IMR-90 (cell line): ENCODE results near the gene TMCC1. TPM values are rescaled to one million over a fixed set of nuclear protein-coding genes. Genes with fewer than 3 reads are reported as not detected.

ENCODE experiments used
- microRNA-seq, 2 experiments: library from miRNA; stranded (forward) in 1 of 2; unstranded in 1 of 2; fragments of 10-50 nt in 1 of 2; fragments of <30 nt in 1 of 2; gene quantifications in 1 of 2; microRNA quantifications in 1 of 2; one replicate each; pipeline versions ENCODE3 to v1.1.0; 2013 to 2020; ENCODE audit not compliant: insufficient read depth in 1 of 2, insufficient read length in 1 of 2, unreplicated experiment in 1 of 2
- polyA plus RNA-seq, 3 experiments: library from polyadenylated mRNA; depleted of rRNA; stranded (reverse); fragments of >200 nt; gene quantifications; 2 replicates each; pipeline ENCODE4 v1.2.3, GENCODE V29; 2012; ENCODE audit warnings: low replicate concordance in 1 of 3
- small RNA-seq, 5 experiments: library from RNA; depleted of rRNA; stranded (forward); fragments of <200 nt; gene quantifications; one replicate each; pipeline ENCODE3, GENCODE V24; 2012
- total RNA-seq: library from RNA; depleted of rRNA; stranded (reverse); fragments of >200 nt; gene quantifications from 2 replicates; pipeline ENCODE4 v1.2.3, GENCODE V29; 2012; rRNA removed

The TMCC1 gene
- total and polyA plus RNA-seq, 2 of the 4 experiments (the other 2 are of a cell fraction), result 5.0 to 7.3 TPM

Small RNAs within 50 kb of the gene (microRNA-seq; reads per million reads assigned to microRNA genes)
- not detected for gene RF00026 (ENCODE audit: insufficient read depth, insufficient read length)
- not detected for gene RNY3P13 (ENCODE audit: insufficient read depth, insufficient read length)

Small RNAs within 50 kb of the gene (small RNA-seq; reads per million reads assigned to genes)
- 0 reads per million in 5 experiments for gene RF00026
- 0 reads per million in 5 experiments for gene RNY3P13

Other genes starting within 250 kb of the TMCC1 start
- gene TRH, start 81.0 kb upstream of the TMCC1 start, total RNA-seq, result not detected in 2 replicates
- gene TRH, start 81.0 kb upstream of the TMCC1 start, polyA plus RNA-seq (2012; rRNA removed), result not detected in 2 replicates
- gene ALG1L2, start 188.1 kb upstream of the TMCC1 start, total RNA-seq, result not detected in 2 replicates
- not detected in 2 replicates for gene ALG1L2, start 188.1 kb upstream of the TMCC1 start, polyA plus RNA-seq (2012; rRNA removed)